ENCODE measurements around the gene OMA1. TPM values are rescaled to one million over a fixed set of nuclear protein-coding genes. Genes with fewer than 3 reads are reported as not detected.

OMA1 gene
- polyA plus RNA-seq, 1 donor from 2014 or later, result 11.0 TPM

- no peak overlapping the region for H2AFZ ChIP-seq (ENCODE audit: low read depth, low read length)
- H3K9ac ChIP-seq (ENCODE audit: low read length), result no peak overlapping the region
- TF ChIP-seq EZH2 (IDR thresholded peaks at IDR 0.05; ENCODE audit: borderline replicate concordance, insufficient read depth, low read length, poor library complexity, severe bottlenecking) (no peak), MXI1 (conservative IDR thresholded peaks at IDR 0.05; ENCODE audit: poor library complexity, severe bottlenecking) (no peak), EP300 (conservative IDR thresholded peaks at IDR 0.05; ENCODE audit: poor library complexity, severe bottlenecking) (no peak), REST (IDR thresholded peaks at IDR 0.05; ENCODE audit: borderline replicate concordance) (no peak), RAD21 (conservative IDR thresholded peaks at IDR 0.05) (no peak), TAF1 (IDR thresholded peaks at IDR 0.05; ENCODE audit: low read depth) (no peak), SMC3 (conservative IDR thresholded peaks at IDR 0.05; ENCODE audit: poor library complexity) (no peak), POLR2AphosphoS5 (IDR thresholded peaks at IDR 0.05) (no peak), CTCF (IDR thresholded peaks at IDR 0.05; ENCODE audit: poor library complexity, severe bottlenecking) (no peak)
Measured at GRCh38 chr1:58457023-58457635, 89.4 kb downstream of the OMA1 start.

GRCh38 chr1:58456470-58456869 lies 90.1 kb downstream of the OMA1 start:
- H3K9ac ChIP-seq (ENCODE audit: low read length), result no peak overlapping the region
- no peaks in the 10 kb centered on the region for H3F3A ChIP-seq (ENCODE audit: insufficient read depth, low read length, poor library complexity, severe bottlenecking)
- no peak overlapping the region for H2AFZ ChIP-seq (ENCODE audit: low read depth, low read length)
- H3K9me2 ChIP-seq (ENCODE audit: insufficient read depth, low read length), result no peaks in the 10 kb centered on the region
- TF ChIP-seq CTCF (IDR thresholded peaks at IDR 0.05; ENCODE audit: poor library complexity, severe bottlenecking), result no peak
- no peak for TF ChIP-seq REST (IDR thresholded peaks at IDR 0.05; ENCODE audit: borderline replicate concordance)
- TF ChIP-seq POLR2AphosphoS5 (IDR thresholded peaks at IDR 0.05), result no peak
- TF ChIP-seq RAD21 (conservative IDR thresholded peaks at IDR 0.05), result no peak
- no peak for TF ChIP-seq SMC3 (conservative IDR thresholded peaks at IDR 0.05; ENCODE audit: poor library complexity)
- TF ChIP-seq TAF1 (IDR thresholded peaks at IDR 0.05; ENCODE audit: low read depth), result no peak
- TF ChIP-seq MXI1 (conservative IDR thresholded peaks at IDR 0.05; ENCODE audit: poor library complexity, severe bottlenecking), result no peak
- no peak for TF ChIP-seq EP300 (conservative IDR thresholded peaks at IDR 0.05; ENCODE audit: poor library complexity, severe bottlenecking)
- TF ChIP-seq EZH2 (IDR thresholded peaks at IDR 0.05; ENCODE audit: borderline replicate concordance, insufficient read depth, low read length, poor library complexity, severe bottlenecking), result no peak
- H3K9me3 ChIP-seq (ENCODE audit: low read length), result no peaks in the 10 kb centered on the region
- H3K36me3 ChIP-seq (ENCODE audit: insufficient read depth, low read length), result no peaks in the 10 kb centered on the region
- H3K79me2 ChIP-seq (replicated peaks; ENCODE audit: insufficient read depth, low read length), result no peaks in the 10 kb centered on the region
- H3K27ac ChIP-seq (ENCODE audit: low read length), result no peak overlapping the region
- H3K4me2 ChIP-seq (ENCODE audit: low read length), result no peak overlapping the region
- H3K4me3 ChIP-seq (ENCODE audit: low read length), result no peak overlapping the region
- no peaks in the 10 kb centered on the region for H4K20me1 ChIP-seq (ENCODE audit: insufficient read depth)
- H3K27me3 ChIP-seq (ENCODE audit: insufficient read depth, low read depth, low read length), result no peaks in the 10 kb centered on the region

More at GRCh38 chr1:58457023-58457635, 89.4 kb downstream of the OMA1 start:
- no peaks in the 10 kb centered on the region for H3K36me3 ChIP-seq (ENCODE audit: insufficient read depth, low read length)
- no peaks in the 10 kb centered on the region for H3K9me2 ChIP-seq (ENCODE audit: insufficient read depth, low read length)
- no peaks in the 10 kb centered on the region for H3K9me3 ChIP-seq (ENCODE audit: low read length)
- no peak overlapping the region for H3K4me3 ChIP-seq (ENCODE audit: low read length)
- no peaks in the 10 kb centered on the region for H4K20me1 ChIP-seq (ENCODE audit: insufficient read depth)
- no peaks in the 10 kb centered on the region for H3F3A ChIP-seq (ENCODE audit: insufficient read depth, low read length, poor library complexity, severe bottlenecking)
- H3K79me2 ChIP-seq (replicated peaks; ENCODE audit: insufficient read depth, low read length), result no peaks in the 10 kb centered on the region
- H3K4me2 ChIP-seq (ENCODE audit: low read length), result no peak overlapping the region
- H3K27ac ChIP-seq (ENCODE audit: low read length), result no peak overlapping the region
- H3K27me3 ChIP-seq (ENCODE audit: insufficient read depth, low read depth, low read length), result no peaks in the 10 kb centered on the region

Measured in neural cell (in vitro differentiated cells).